Neural progenitor cell (in vitro differentiated cells): ENCODE results near the gene VILL. TPM values are rescaled to one million over a fixed set of nuclear protein-coding genes. Genes with fewer than 3 reads are reported as not detected.

Experiments
- DNase-seq: peaks from one replicate; pipeline ENCODE4 v3.0.0-alpha.2; 2016; ENCODE audit warnings: low spot score
- H2AFZ ChIP-seq: fragments of 200-600 bp; sonication (generic); replicated peaks from 2 replicates; pipeline ENCODE4 v1.6.1; 2016; ENCODE audit warnings: antibody characterized with exemption
- H3F3A ChIP-seq: fragments of 200-600 bp; sonication (generic); 2 replicates; pipeline ENCODE4 v1.6.1; 2016; ENCODE audit warnings: antibody characterized with exemption, low read depth
- H3K27ac ChIP-seq: fragments of 200-600 bp; sonication (generic); 2 replicates; pipeline ENCODE4 v1.5.1; 2016; ENCODE audit warnings: mild to moderate bottlenecking
- H3K27me3 ChIP-seq: fragments of 200-600 bp; sonication (generic); 2 replicates; pipeline ENCODE4 v1.6.1; 2016; ENCODE audit warnings: mild to moderate bottlenecking, moderate library complexity
- H3K36me3 ChIP-seq: fragments of 200-600 bp; sonication (generic); 2 replicates; pipeline ENCODE4 v1.5.1; 2016
- H3K4me1 ChIP-seq: fragments of 200-600 bp; sonication (generic); 2 replicates; pipeline ENCODE4 v1.6.1; 2016; ENCODE audit warnings: mixed run types
- H3K4me2 ChIP-seq: fragments of 200-600 bp; sonication (generic); 2 replicates; pipeline ENCODE4 v1.6.1; 2016
- H3K4me3 ChIP-seq: fragments of 200-600 bp; sonication (generic); 2 replicates; pipeline ENCODE4 v1.5.1; 2016
- H3K79me2 ChIP-seq: fragments of 200-600 bp; sonication (generic); 2 replicates; pipeline ENCODE4 v1.6.1; 2016; ENCODE audit warnings: low read depth
- H3K9ac ChIP-seq: fragments of 200-600 bp; sonication (generic); 2 replicates; pipeline ENCODE4 v1.6.1; 2016
- H3K9me3 ChIP-seq: fragments of 200-600 bp; sonication (generic); 2 replicates; pipeline ENCODE4 v1.5.1; 2016; ENCODE audit warnings: low read depth
- H4K20me1 ChIP-seq: fragments of 200-600 bp; sonication (generic); 2 replicates; pipeline ENCODE4 v1.6.1; 2016; ENCODE audit warnings: low read depth
- H3K27ac Mint-ChIP-seq: 3 replicates; pipeline ENCODE4 v1.8.0; 2021; ENCODE audit warnings: mixed read lengths
- H3K27me3 Mint-ChIP-seq: 2 replicates; pipeline ENCODE4 v1.8.0; 2022; ENCODE audit warnings: low read depth, mild to moderate bottlenecking, inconsistent platforms, moderate library complexity, mixed read lengths; ENCODE audit not compliant: insufficient read depth
- H3K36me3 Mint-ChIP-seq: 3 replicates; pipeline ENCODE4 v1.8.0; 2021; ENCODE audit warnings: mixed read lengths
- H3K4me1 Mint-ChIP-seq: 3 replicates; pipeline ENCODE4 v1.8.0; 2021; ENCODE audit warnings: mixed read lengths
- H3K4me3 Mint-ChIP-seq: 3 replicates; pipeline ENCODE4 v1.8.0; 2021; ENCODE audit warnings: mild to moderate bottlenecking, moderate library complexity, mixed read lengths
- H3K9me3 Mint-ChIP-seq: 3 replicates; pipeline ENCODE4 v1.8.0; 2020; ENCODE audit warnings: mixed read lengths
- CTCF ChIP-seq: fragments of 200-600 bp; sonication (generic); IDR thresholded peaks from 2 replicates; pipeline ENCODE4 v1.5.1; 2017; ENCODE audit warnings: antibody characterized with exemption, mild to moderate bottlenecking
- EZH2 ChIP-seq: fragments of 200-600 bp; sonication (generic); IDR thresholded peaks from 2 replicates; pipeline ENCODE4 v1.6.1; 2017; ENCODE audit warnings: antibody characterized with exemption, mild to moderate bottlenecking, moderate library complexity
- EZH2phosphoT487 ChIP-seq: fragments of 200-600 bp; sonication (generic); IDR thresholded peaks from 2 replicates; pipeline ENCODE4 v1.6.1; 2017; ENCODE audit warnings: antibody characterized with exemption
- total RNA-seq: library from RNA; depleted of rRNA; stranded (reverse); fragments of >200 nt; gene quantifications from 2 replicates; pipeline ENCODE4 v1.2.3, GENCODE V29; 2015; ENCODE audit warnings: low replicate concordance

The VILL gene
- total RNA-seq, 1 donor from 2014 or later = 4.9 TPM

- H3K4me1 Mint-ChIP-seq = peaks cover 20% of the 10 kb centered on the region
- TF ChIP-seq EZH2 (no peak), CTCF (no peak), EZH2phosphoT487 (no peak)
These were observed 13.3 kb downstream of the VILL start for GRCh38 chr3:38003817-38004414.

GRCh38 chr3:38004415-38005075 is 14.0 kb downstream of the VILL start:
- peaks cover 16% of the 10 kb centered on the region for H3K4me1 Mint-ChIP-seq
- H3K4me1 ChIP-seq = no peaks in the 10 kb centered on the region
- H3K9ac ChIP-seq = no peak overlapping the region
- H2AFZ ChIP-seq = no peak overlapping the region
- no peak overlapping the region for H3K27ac ChIP-seq
- H3K9me3 Mint-ChIP-seq = no peaks in the 10 kb centered on the region
- no peaks in the 10 kb centered on the region for H3K27me3 ChIP-seq
- H3F3A ChIP-seq = no peaks in the 10 kb centered on the region
- H3K4me3 ChIP-seq = no peak overlapping the region
- no peaks in the 10 kb centered on the region for H4K20me1 ChIP-seq
- H3K36me3 ChIP-seq = no peaks in the 10 kb centered on the region
- H3K9me3 ChIP-seq = no peaks in the 10 kb centered on the region
- peak overlapping the region; percentile 1 for H3K4me3 Mint-ChIP-seq
- peak; percentile 72 for DNase-seq
- H3K27ac Mint-ChIP-seq = peak overlapping the region; percentile 15
- no peaks in the 10 kb centered on the region for H3K36me3 Mint-ChIP-seq
- H3K27me3 Mint-ChIP-seq = peaks cover 12% of the 10 kb centered on the region
- no peaks in the 10 kb centered on the region for H3K79me2 ChIP-seq
- TF ChIP-seq CTCF (peak; percentile 62), EZH2phosphoT487 (no peak), EZH2 (no peak)
- H3K4me2 ChIP-seq = no peak overlapping the region

More at GRCh38 chr3:38003817-38004414, 13.3 kb downstream of the VILL start:
- Histone ChIP-seq H3K9me3 (no peaks in the 10 kb centered on the region), H3K27me3 (no peaks in the 10 kb centered on the region), H3K4me3 (no peak overlapping the region), H3K27ac (no peak overlapping the region), H3K4me1 (no peaks in the 10 kb centered on the region), H3F3A (no peaks in the 10 kb centered on the region), H2AFZ (no peak overlapping the region), H3K9ac (no peak overlapping the region), H4K20me1 (no peaks in the 10 kb centered on the region), H3K4me2 (no peak overlapping the region), H3K36me3 (no peaks in the 10 kb centered on the region), H3K79me2 (no peaks in the 10 kb centered on the region)
- DNase-seq = no peak
- no peaks in the 10 kb centered on the region for H3K9me3 Mint-ChIP-seq
- peak overlapping the region; percentile 38 for H3K27ac Mint-ChIP-seq
- H3K27me3 Mint-ChIP-seq = peaks cover 12% of the 10 kb centered on the region
- no peak overlapping the region for H3K4me3 Mint-ChIP-seq
- no peaks in the 10 kb centered on the region for H3K36me3 Mint-ChIP-seq

GRCh38 chr3:38005076-38006020 is 14.8 kb downstream of the VILL start:
- no peak overlapping the region for H2AFZ ChIP-seq
- no peaks in the 10 kb centered on the region for H4K20me1 ChIP-seq
- TF ChIP-seq CTCF = no peak
- no peak for TF ChIP-seq EZH2phosphoT487
- TF ChIP-seq EZH2 = no peak
- no peak overlapping the region for H3K9ac ChIP-seq
- Mint-ChIP-seq H3K27ac (peak overlapping the region; percentile 15), H3K9me3 (no peaks in the 10 kb centered on the region), H3K4me1 (peaks cover 14% of the 10 kb centered on the region), H3K36me3 (no peaks in the 10 kb centered on the region), H3K4me3 (no peak overlapping the region), H3K27me3 (peaks cover 10% of the 10 kb centered on the region)
- no peak overlapping the region for H3K27ac ChIP-seq
- H3K4me2 ChIP-seq = no peak overlapping the region
- H3K27me3 ChIP-seq = no peaks in the 10 kb centered on the region
- no peaks in the 10 kb centered on the region for H3F3A ChIP-seq
- no peaks in the 10 kb centered on the region for H3K4me1 ChIP-seq
- no peaks in the 10 kb centered on the region for H3K36me3 ChIP-seq
- no peak overlapping the region for H3K4me3 ChIP-seq
- H3K79me2 ChIP-seq = no peaks in the 10 kb centered on the region
- H3K9me3 ChIP-seq = no peaks in the 10 kb centered on the region
- DNase-seq = no peak
